ENCODE measurements around the gene SV2C. TPM values are rescaled to one million over a fixed set of nuclear protein-coding genes. Genes with fewer than 3 reads are reported as not detected.
A peak's percentile ranks its signal among the peaks of the same experiment; 100 is the strongest.

The SV2C gene
- total RNA-seq, 1 experiment from 2014 or later, result 0.09 TPM

- POLR2A ChIA-PET, result no interaction called here
- Mint-ChIP-seq H3K4me1 (no peaks in the 10 kb centered on the region), H3K27me3 (ENCODE audit: low read depth) (no peaks in the 10 kb centered on the region), H3K4me3 (no peak overlapping the region), H3K36me3 (no peaks in the 10 kb centered on the region), H3K9me3 (no peaks in the 10 kb centered on the region), H3K27ac (no peak overlapping the region)
- DNase-seq (ENCODE audit: low spot score) (no peak), ATAC-seq (no peak)
- CTCF ChIA-PET, result interaction anchor here (0.8 kb wide), 1 partner anchor 109 kb away, joined by 3 read pairs; no protein-coding TSS in a partner anchor
- no peak for TF ChIP-seq ZNF263 (CRISPR knock-in tag; IDR thresholded peaks at IDR 0.05; ENCODE audit: low read depth)
- TF ChIP-seq, protein P1, sequence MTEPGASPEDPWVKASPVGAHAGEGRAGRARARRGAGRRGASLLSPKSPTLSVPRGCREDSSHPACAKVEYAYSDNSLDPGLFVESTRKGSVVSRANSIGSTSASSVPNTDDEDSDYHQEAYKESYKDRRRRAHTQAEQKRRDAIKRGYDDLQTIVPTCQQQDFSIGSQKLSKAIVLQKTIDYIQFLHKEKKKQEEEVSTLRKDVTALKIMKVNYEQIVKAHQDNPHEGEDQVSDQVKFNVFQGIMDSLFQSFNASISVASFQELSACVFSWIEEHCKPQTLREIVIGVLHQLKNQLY (CRISPR knock-in tag; IDR thresholded peaks at IDR 0.05), result no peak
Observed at GRCh38 chr5:76099756-76100155, 16.6 kb downstream of the SV2C start.

DNA sequence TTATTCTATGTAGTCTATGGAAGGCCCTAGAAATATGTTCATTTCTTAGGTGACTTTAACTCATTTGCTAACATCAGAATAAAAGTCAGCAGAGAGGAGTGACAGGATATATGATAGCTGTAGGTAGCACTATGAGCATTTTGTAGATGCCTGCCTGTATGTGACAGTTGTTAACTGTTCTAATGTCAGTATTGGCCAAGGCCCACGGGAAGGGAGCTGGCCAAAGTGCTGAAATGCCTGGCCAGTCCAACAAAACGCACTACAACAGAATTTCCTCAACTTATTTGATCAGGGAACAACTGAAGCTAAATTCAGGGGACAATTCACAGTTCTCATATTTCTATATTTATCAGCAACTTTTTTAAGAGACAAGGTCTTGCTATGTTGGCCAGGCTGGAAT lies 20.8 kb downstream of the SV2C start:
- Mint-ChIP-seq H3K4me1 (no peaks in the 10 kb centered on the region), H3K4me3 (no peak overlapping the region), H3K27me3 (ENCODE audit: low read depth) (no peaks in the 10 kb centered on the region), H3K9me3 (no peaks in the 10 kb centered on the region), H3K27ac (no peak overlapping the region), H3K36me3 (no peaks in the 10 kb centered on the region)
- DNase-seq (ENCODE audit: low spot score) (peak; percentile 65), ATAC-seq (peak; percentile 79)
- POLR2A ChIA-PET, result no interaction called here
- CTCF ChIA-PET, result interaction anchor here (0.5 to 3.6 kb wide), 6 partner anchors 20 to 152 kb away, joined by 3 to 31 read pairs (median 11); no protein-coding TSS in a partner anchor
- TF ChIP-seq ZNF232 (CRISPR knock-in tag; IDR thresholded peaks at IDR 0.05) (0 out of 2 replicates have a peak, but pooled peaks have one; percentile 38), NFATC4 (CRISPR knock-in tag; IDR thresholded peaks at IDR 0.05) (no peak), GTF2I (CRISPR knock-in tag; conservative IDR thresholded peaks at IDR 0.05) (no peak), JUN (CRISPR knock-in tag; IDR thresholded peaks at IDR 0.05) (no peak), TEAD1 (CRISPR knock-in tag; IDR thresholded peaks at IDR 0.05) (no peak), TCF7 (CRISPR knock-in tag; IDR thresholded peaks at IDR 0.05; ENCODE audit: low read depth) (no peak), ERG (CRISPR knock-in tag; IDR thresholded peaks at IDR 0.05) (no peak), CREB1 (CRISPR knock-in tag; IDR thresholded peaks at IDR 0.05) (no peak), CBFB (CRISPR knock-in tag; IDR thresholded peaks at IDR 0.05; ENCODE audit: low read depth) (no peak), FOXP4 (CRISPR knock-in tag; IDR thresholded peaks at IDR 0.05) (peak; percentile 40; the same call in 1 of the 2 replicates), ZNF317 (CRISPR knock-in tag; IDR thresholded peaks at IDR 0.05; ENCODE audit: borderline replicate concordance, low read depth) (no peak), OVOL2 (CRISPR knock-in tag; IDR thresholded peaks at IDR 0.05; ENCODE audit: borderline replicate concordance) (no peak)
- TF ChIP-seq, protein P2, sequence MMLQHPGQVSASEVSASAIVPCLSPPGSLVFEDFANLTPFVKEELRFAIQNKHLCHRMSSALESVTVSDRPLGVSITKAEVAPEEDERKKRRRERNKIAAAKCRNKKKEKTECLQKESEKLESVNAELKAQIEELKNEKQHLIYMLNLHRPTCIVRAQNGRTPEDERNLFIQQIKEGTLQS (CRISPR knock-in tag; conservative IDR thresholded peaks at IDR 0.05), result no peak
- TF ChIP-seq, protein P3, sequence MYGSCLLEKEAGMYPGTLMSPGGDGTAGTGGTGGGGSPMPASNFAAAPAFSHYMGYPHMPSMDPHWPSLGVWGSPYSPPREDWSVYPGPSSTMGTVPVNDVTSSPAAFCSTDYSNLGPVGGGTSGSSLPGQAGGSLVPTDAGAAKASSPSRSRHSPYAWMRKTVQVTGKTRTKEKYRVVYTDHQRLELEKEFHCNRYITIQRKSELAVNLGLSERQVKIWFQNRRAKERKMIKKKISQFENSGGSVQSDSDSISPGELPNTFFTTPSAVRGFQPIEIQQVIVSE (CRISPR knock-in tag; IDR thresholded peaks at IDR 0.05; ENCODE audit: borderline replicate concordance), result no peak
- TF ChIP-seq, protein P1 (CRISPR knock-in tag; IDR thresholded peaks at IDR 0.05), result no peak
- TF ChIP-seq, protein P4, sequence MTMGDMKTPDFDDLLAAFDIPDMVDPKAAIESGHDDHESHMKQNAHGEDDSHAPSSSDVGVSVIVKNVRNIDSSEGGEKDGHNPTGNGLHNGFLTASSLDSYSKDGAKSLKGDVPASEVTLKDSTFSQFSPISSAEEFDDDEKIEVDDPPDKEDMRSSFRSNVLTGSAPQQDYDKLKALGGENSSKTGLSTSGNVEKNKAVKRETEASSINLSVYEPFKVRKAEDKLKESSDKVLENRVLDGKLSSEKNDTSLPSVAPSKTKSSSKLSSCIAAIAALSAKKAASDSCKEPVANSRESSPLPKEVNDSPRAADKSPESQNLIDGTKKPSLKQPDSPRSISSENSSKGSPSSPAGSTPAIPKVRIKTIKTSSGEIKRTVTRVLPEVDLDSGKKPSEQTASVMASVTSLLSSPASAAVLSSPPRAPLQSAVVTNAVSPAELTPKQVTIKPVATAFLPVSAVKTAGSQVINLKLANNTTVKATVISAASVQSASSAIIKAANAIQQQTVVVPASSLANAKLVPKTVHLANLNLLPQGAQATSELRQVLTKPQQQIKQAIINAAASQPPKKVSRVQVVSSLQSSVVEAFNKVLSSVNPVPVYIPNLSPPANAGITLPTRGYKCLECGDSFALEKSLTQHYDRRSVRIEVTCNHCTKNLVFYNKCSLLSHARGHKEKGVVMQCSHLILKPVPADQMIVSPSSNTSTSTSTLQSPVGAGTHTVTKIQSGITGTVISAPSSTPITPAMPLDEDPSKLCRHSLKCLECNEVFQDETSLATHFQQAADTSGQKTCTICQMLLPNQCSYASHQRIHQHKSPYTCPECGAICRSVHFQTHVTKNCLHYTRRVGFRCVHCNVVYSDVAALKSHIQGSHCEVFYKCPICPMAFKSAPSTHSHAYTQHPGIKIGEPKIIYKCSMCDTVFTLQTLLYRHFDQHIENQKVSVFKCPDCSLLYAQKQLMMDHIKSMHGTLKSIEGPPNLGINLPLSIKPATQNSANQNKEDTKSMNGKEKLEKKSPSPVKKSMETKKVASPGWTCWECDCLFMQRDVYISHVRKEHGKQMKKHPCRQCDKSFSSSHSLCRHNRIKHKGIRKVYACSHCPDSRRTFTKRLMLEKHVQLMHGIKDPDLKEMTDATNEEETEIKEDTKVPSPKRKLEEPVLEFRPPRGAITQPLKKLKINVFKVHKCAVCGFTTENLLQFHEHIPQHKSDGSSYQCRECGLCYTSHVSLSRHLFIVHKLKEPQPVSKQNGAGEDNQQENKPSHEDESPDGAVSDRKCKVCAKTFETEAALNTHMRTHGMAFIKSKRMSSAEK (CRISPR knock-in tag; IDR thresholded peaks at IDR 0.05; ENCODE audit: borderline replicate concordance), result no peak
- TF ChIP-seq, protein P5, sequence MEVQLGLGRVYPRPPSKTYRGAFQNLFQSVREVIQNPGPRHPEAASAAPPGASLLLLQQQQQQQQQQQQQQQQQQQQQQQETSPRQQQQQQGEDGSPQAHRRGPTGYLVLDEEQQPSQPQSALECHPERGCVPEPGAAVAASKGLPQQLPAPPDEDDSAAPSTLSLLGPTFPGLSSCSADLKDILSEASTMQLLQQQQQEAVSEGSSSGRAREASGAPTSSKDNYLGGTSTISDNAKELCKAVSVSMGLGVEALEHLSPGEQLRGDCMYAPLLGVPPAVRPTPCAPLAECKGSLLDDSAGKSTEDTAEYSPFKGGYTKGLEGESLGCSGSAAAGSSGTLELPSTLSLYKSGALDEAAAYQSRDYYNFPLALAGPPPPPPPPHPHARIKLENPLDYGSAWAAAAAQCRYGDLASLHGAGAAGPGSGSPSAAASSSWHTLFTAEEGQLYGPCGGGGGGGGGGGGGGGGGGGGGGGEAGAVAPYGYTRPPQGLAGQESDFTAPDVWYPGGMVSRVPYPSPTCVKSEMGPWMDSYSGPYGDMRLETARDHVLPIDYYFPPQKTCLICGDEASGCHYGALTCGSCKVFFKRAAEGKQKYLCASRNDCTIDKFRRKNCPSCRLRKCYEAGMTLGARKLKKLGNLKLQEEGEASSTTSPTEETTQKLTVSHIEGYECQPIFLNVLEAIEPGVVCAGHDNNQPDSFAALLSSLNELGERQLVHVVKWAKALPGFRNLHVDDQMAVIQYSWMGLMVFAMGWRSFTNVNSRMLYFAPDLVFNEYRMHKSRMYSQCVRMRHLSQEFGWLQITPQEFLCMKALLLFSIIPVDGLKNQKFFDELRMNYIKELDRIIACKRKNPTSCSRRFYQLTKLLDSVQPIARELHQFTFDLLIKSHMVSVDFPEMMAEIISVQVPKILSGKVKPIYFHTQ (CRISPR knock-in tag; IDR thresholded peaks at IDR 0.05), result no peak
